ENCODE measurements around the gene OSER1.
"Not testable (repeated sequence)": the region's sequence is repeated elsewhere in the genome, so short reads cannot be mapped to it uniquely, and the experiment has no call there.

DNA sequence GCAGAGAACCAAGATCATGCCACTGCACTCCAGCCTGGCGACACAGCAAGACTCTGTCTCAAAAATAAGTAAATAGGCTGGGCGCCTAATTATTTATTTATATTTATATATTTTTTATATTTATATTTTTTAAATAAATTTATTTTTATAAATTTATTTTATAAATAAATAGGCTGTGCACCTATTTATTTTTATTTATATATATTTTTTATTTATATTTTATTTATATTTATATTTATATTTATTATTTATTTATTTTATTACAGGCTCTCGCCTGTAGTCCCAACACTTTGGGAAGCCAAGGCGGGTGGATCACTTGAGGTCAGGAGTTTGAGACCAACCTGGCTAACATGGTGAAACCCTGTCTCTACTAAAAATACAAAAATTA is 21.9 kb upstream of the OSER1 start:
- TF ChIP-seq POLR2A (IDR thresholded peaks at IDR 0.05), result not testable (repeated sequence)
- TF ChIP-seq, protein P1, sequence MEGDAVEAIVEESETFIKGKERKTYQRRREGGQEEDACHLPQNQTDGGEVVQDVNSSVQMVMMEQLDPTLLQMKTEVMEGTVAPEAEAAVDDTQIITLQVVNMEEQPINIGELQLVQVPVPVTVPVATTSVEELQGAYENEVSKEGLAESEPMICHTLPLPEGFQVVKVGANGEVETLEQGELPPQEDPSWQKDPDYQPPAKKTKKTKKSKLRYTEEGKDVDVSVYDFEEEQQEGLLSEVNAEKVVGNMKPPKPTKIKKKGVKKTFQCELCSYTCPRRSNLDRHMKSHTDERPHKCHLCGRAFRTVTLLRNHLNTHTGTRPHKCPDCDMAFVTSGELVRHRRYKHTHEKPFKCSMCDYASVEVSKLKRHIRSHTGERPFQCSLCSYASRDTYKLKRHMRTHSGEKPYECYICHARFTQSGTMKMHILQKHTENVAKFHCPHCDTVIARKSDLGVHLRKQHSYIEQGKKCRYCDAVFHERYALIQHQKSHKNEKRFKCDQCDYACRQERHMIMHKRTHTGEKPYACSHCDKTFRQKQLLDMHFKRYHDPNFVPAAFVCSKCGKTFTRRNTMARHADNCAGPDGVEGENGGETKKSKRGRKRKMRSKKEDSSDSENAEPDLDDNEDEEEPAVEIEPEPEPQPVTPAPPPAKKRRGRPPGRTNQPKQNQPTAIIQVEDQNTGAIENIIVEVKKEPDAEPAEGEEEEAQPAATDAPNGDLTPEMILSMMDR (IDR thresholded peaks at IDR 0.05 in 4 of 5, conservative IDR thresholded peaks at IDR 0.05 in 1 of 5), result not testable (repeated sequence)

All from gastrocnemius medialis (tissue), 4 donors.